Smooth muscle cell (in vitro differentiated cells): ENCODE results near the gene RANBP3L. TPM values are rescaled to one million over a fixed set of nuclear protein-coding genes. Genes with fewer than 3 reads are reported as not detected.

ENCODE experiments used
- polyA plus RNA-seq: library from polyadenylated mRNA; unstranded; fragments of >200 nt; fragmentation: Nextera tagmentation; extraction: Ambion mirVana; gene quantifications from 2 replicates; pipeline ENCODE4 v1.2.1, GENCODE V29; 2016
- total RNA-seq: library from RNA; depleted of rRNA; stranded (reverse); fragments of >200 nt; gene quantifications from 2 replicates; pipeline ENCODE4 v1.2.3, GENCODE V29; 2014

Gene RANBP3L
- total and polyA plus RNA-seq, 2 experiments from 2014 or later: 0.38 to 0.40 TPM

Other genes with a start within 250 kb of the RANBP3L start
- gene UGT3A2, start 235.0 kb downstream of the RANBP3L start, total RNA-seq: 0.67 TPM in 1 of 2 replicates, not detected in the other
- 0.54 TPM in 1 of 2 replicates, not detected in the other for gene UGT3A2, start 235.0 kb downstream of the RANBP3L start, polyA plus RNA-seq
- gene LMBRD2, start 150.0 kb downstream of the RANBP3L start, total RNA-seq: 16.4 and 18.5 TPM in 2 replicates
- gene LMBRD2, start 150.0 kb downstream of the RANBP3L start, polyA plus RNA-seq: 2.5 and 5.0 TPM in 2 replicates
- 53.8 and 61.8 TPM in 2 replicates for gene SKP2, start 149.8 kb downstream of the RANBP3L start, total RNA-seq
- gene SKP2, start 149.8 kb downstream of the RANBP3L start, polyA plus RNA-seq: 38.8 and 42.8 TPM in 2 replicates
- gene NADK2, start 60.0 kb downstream of the RANBP3L start, total RNA-seq: 27.2 and 40.3 TPM in 2 replicates
- gene NADK2, start 60.0 kb downstream of the RANBP3L start, polyA plus RNA-seq: 15.0 and 26.7 TPM in 2 replicates